PC-9 (cell line): Measurements from ENCODE around the gene SLIT1. TPM values are rescaled to one million over a fixed set of nuclear protein-coding genes. Genes with fewer than 3 reads are reported as not detected.

Experiments used
- BruUV-seq: library from RNA; stranded (reverse); fragments of 400-500 nt; replicated peaks from 2 replicates; lab custom pipeline; 2021; lab: Mats Ljungman, UMichigan
- CTCF ChIA-PET: fragments of 300-600 bp; sonication (Branson Sonifier 250); formaldehyde crosslinking; loops from one replicate; lab custom pipeline; 2022; ENCODE audit warnings: antibody characterized with exemption; lab: Charles Lee
- POLR2A ChIA-PET: fragments of 300-600 bp; sonication (Branson Sonifier 250); formaldehyde crosslinking; loops from one replicate; lab custom pipeline; 2022; ENCODE audit warnings: antibody characterized with exemption; ENCODE audit not compliant: unreplicated experiment; lab: Charles Lee
- DNase-seq, 2 experiments: peaks; one replicate each; pipeline versions ENCODE4 v3.0.0 to v3.0.0-alpha.2; 2015 to 2022; ENCODE audit warnings: mixed read lengths in 1 of 2
- H2AFZ ChIP-seq: fragments of 200-600 bp; sonication (generic); 2 replicates; pipeline ENCODE4 v1.8.1; 2017; ENCODE audit warnings: antibody characterized with exemption
- H3F3A ChIP-seq: fragments of 200-600 bp; sonication (generic); 2 replicates; pipeline ENCODE4 v1.8.1; 2017; ENCODE audit warnings: antibody characterized with exemption, mild to moderate bottlenecking, low read depth; ENCODE audit not compliant: insufficient read depth
- H3K27ac ChIP-seq: fragments of 200-600 bp; sonication (generic); 2 replicates; pipeline ENCODE4 v1.6.1; 2016; ENCODE audit warnings: mixed run types
- H3K27me3 ChIP-seq: fragments of 200-600 bp; sonication (generic); 2 replicates; pipeline ENCODE4 v1.6.1; 2016; ENCODE audit warnings: low read depth, mixed run types; ENCODE audit not compliant: insufficient read depth
- H3K36me3 ChIP-seq: fragments of 200-600 bp; sonication (generic); 2 replicates; pipeline ENCODE4 v1.6.1; 2016; ENCODE audit warnings: low read depth, mixed run types
- H3K4me1 ChIP-seq: fragments of 200-600 bp; sonication (generic); replicated peaks from 2 replicates; pipeline ENCODE4 v1.6.1; 2016; ENCODE audit warnings: mixed run types; ENCODE audit not compliant: insufficient read depth
- H3K4me2 ChIP-seq: fragments of 200-600 bp; sonication (generic); 2 replicates; pipeline ENCODE4 v1.6.1; 2017; ENCODE audit warnings: mixed run types
- H3K4me3 ChIP-seq: fragments of 200-600 bp; sonication (generic); 2 replicates; pipeline ENCODE4 v1.6.1; 2016; ENCODE audit warnings: mixed run types
- H3K79me2 ChIP-seq: fragments of 200-600 bp; sonication (generic); 2 replicates; pipeline ENCODE4 v1.6.1; 2017; ENCODE audit warnings: low read depth, mixed run types
- H3K9me2 ChIP-seq: fragments of 200-600 bp; sonication (generic); 2 replicates; pipeline ENCODE4 v1.8.1; 2017; ENCODE audit warnings: mild to moderate bottlenecking; ENCODE audit not compliant: insufficient read depth
- H3K9me3 ChIP-seq: fragments of 200-600 bp; sonication (generic); 2 replicates; pipeline ENCODE4 v1.8.1; 2016; ENCODE audit warnings: low read depth; ENCODE audit not compliant: insufficient read depth
- H4K20me1 ChIP-seq: fragments of 200-600 bp; sonication (generic); 2 replicates; pipeline ENCODE4 v1.8.1; 2017; ENCODE audit not compliant: insufficient read depth
- EZH2 ChIP-seq: fragments of 200-600 bp; sonication (generic); IDR thresholded peaks from 2 replicates; pipeline ENCODE4 v1.8.0; 2017; ENCODE audit warnings: antibody characterized with exemption, low read depth
- intact Hi-C: fragments of 100-400 bp; cut with micrococcal nuclease; formaldehyde crosslinking; loops from one replicate; pipeline ENCODE4 v1.10.0; 2022; ENCODE audit not compliant: unreplicated experiment
- total RNA-seq: library from RNA; stranded (reverse); gene quantifications from 2 replicates; pipeline ENCODE4 v1.2.3, GENCODE V29; 2021
- TF ChIP-seq, protein P1 (sequence below): fragments of 200-600 bp; sonication (generic); conservative IDR thresholded peaks from 2 replicates; pipeline ENCODE4 v1.6.1; 2017; ENCODE audit warnings: mixed run types, antibody characterized with exemption, mild to moderate bottlenecking, moderate library complexity

Gene SLIT1
- total RNA-seq, 1 experiment from 2014 or later, result not detected

- H3K27ac ChIP-seq, result no peak overlapping the region
- no peaks in the 10 kb centered on the region for H3K27me3 ChIP-seq
- no peak overlapping the region for H3K4me2 ChIP-seq
- no peaks in the 10 kb centered on the region for H3K9me3 ChIP-seq
- H3F3A ChIP-seq, result no peaks in the 10 kb centered on the region
- no peak overlapping the region for H2AFZ ChIP-seq
- BruUV-seq, result no TSS peak
- ChIA-PET CTCF (no interaction called here), POLR2A (no interaction called here)
- no peak overlapping the region for H3K4me3 ChIP-seq
- no peaks in the 10 kb centered on the region for H3K79me2 ChIP-seq
- intact Hi-C loops, result no loop called here
- H3K9me2 ChIP-seq, result no peaks in the 10 kb centered on the region
- H4K20me1 ChIP-seq, result no peaks in the 10 kb centered on the region
- no peaks in the 10 kb centered on the region for H3K36me3 ChIP-seq
- no peak for DNase-seq
- H3K4me1 ChIP-seq, result peaks cover 8% of the 10 kb centered on the region
- TF ChIP-seq, protein P1, sequence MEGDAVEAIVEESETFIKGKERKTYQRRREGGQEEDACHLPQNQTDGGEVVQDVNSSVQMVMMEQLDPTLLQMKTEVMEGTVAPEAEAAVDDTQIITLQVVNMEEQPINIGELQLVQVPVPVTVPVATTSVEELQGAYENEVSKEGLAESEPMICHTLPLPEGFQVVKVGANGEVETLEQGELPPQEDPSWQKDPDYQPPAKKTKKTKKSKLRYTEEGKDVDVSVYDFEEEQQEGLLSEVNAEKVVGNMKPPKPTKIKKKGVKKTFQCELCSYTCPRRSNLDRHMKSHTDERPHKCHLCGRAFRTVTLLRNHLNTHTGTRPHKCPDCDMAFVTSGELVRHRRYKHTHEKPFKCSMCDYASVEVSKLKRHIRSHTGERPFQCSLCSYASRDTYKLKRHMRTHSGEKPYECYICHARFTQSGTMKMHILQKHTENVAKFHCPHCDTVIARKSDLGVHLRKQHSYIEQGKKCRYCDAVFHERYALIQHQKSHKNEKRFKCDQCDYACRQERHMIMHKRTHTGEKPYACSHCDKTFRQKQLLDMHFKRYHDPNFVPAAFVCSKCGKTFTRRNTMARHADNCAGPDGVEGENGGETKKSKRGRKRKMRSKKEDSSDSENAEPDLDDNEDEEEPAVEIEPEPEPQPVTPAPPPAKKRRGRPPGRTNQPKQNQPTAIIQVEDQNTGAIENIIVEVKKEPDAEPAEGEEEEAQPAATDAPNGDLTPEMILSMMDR, result no peak
- TF ChIP-seq EZH2, result no peak
Observed at GRCh38 chr10:97042716-97043562, 142.8 kb downstream of the SLIT1 start.

DNA sequence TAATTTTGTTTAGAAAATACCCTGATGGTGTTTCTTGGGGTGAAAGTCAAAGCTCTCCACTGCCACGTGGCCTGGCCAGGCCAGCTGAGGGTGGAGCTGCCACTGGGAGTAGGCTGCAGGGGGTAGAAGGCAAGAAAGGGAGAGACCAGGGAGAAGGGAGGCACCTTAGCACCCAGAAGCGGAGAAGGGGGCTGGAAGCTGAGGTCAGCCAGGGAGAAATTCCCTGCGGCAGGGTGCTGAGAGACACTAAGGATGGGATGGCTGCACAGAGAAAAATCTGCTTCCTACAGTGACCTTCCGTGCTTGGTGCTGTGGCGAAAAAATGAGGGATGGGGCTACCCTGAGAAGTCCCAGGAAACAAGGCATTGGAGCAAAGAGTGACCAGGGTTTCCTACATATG is 143.7 kb downstream of the SLIT1 start:
- H3K9me3 ChIP-seq, result no peaks in the 10 kb centered on the region
- no peak overlapping the region for H3K4me2 ChIP-seq
- ChIA-PET POLR2A (no interaction called here), CTCF (no interaction called here)
- intact Hi-C loops, result no loop called here
- BruUV-seq, result no TSS peak
- H3K9me2 ChIP-seq, result no peaks in the 10 kb centered on the region
- no peak overlapping the region for H3K27ac ChIP-seq
- H4K20me1 ChIP-seq, result no peaks in the 10 kb centered on the region
- DNase-seq, result no peak
- no peak overlapping the region for H2AFZ ChIP-seq
- H3K4me1 ChIP-seq, result peaks cover 13% of the 10 kb centered on the region
- H3K36me3 ChIP-seq, result no peaks in the 10 kb centered on the region
- H3K4me3 ChIP-seq, result no peak overlapping the region
- H3F3A ChIP-seq, result no peaks in the 10 kb centered on the region
- no peaks in the 10 kb centered on the region for H3K79me2 ChIP-seq
- H3K27me3 ChIP-seq, result no peaks in the 10 kb centered on the region
- TF ChIP-seq, protein P1, result no peak

GRCh38 chr10:97040706-97041105 is 145.1 kb downstream of the SLIT1 start:
- no peak for TF ChIP-seq EZH2
- TF ChIP-seq, protein P1, result no peak

More at GRCh38 chr10:97040706-97041105, 145.1 kb downstream of the SLIT1 start:
- Histone ChIP-seq H3K27me3 (no peaks in the 10 kb centered on the region), H3K4me1 (peaks cover 13% of the 10 kb centered on the region), H3K9me2 (no peaks in the 10 kb centered on the region), H3K79me2 (no peaks in the 10 kb centered on the region), H2AFZ (no peak overlapping the region), H3K27ac (no peak overlapping the region), H3K36me3 (no peaks in the 10 kb centered on the region), H3F3A (no peaks in the 10 kb centered on the region), H4K20me1 (no peaks in the 10 kb centered on the region), H3K4me2 (no peak overlapping the region), H3K4me3 (no peak overlapping the region), H3K9me3 (no peaks in the 10 kb centered on the region)
- DNase-seq, result no peak
- POLR2A ChIA-PET, result no interaction called here
- no TSS peak for BruUV-seq
- intact Hi-C loops, result no loop called here
- CTCF ChIA-PET, result no interaction called here
